Epithelial cell of esophagus (primary cell): ENCODE data around the gene SEC63.
A peak's percentile ranks its signal among the peaks of the same experiment; 100 is the strongest.

ENCODE experiments used
- DNase-seq: peaks from one replicate; pipeline ENCODE4 v3.0.0; 2010; ENCODE audit warnings: low read depth
- H3K4me3 ChIP-seq: 2 replicates; pipeline ENCODE4 v1.5.1; 2011; ENCODE audit warnings: mild to moderate bottlenecking, low read length, control low read depth
- TF ChIP-seq, protein P1 (sequence below): IDR thresholded peaks from 2 replicates; pipeline ENCODE4 v1.5.1; 2011; ENCODE audit warnings: low read depth, mild to moderate bottlenecking, low read length, control low read depth, inconsistent platforms; ENCODE audit not compliant: insufficient read depth; ENCODE audit errors: missing control alignments

Gene SEC63

DNA sequence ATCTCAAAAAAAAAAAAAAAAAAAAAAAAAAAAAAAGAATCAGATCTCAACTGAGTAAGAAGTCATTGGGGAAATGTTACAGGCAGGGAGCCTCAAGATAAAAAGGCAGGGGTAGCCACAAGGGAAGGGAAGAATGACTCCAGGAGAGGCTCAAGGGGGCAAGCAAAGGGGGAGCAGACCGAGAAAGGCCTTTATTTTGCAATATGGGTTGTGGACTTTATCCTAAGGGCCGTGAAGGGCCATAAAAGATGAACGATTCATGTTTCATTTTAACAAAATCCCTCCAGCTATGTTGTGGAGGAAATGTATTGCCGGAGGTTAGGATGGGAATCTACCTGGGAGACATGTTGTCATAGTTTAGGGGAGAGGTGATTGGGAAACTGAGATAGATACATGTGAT, 25.8 kb upstream of the SEC63 start:
- TF ChIP-seq, protein P1, sequence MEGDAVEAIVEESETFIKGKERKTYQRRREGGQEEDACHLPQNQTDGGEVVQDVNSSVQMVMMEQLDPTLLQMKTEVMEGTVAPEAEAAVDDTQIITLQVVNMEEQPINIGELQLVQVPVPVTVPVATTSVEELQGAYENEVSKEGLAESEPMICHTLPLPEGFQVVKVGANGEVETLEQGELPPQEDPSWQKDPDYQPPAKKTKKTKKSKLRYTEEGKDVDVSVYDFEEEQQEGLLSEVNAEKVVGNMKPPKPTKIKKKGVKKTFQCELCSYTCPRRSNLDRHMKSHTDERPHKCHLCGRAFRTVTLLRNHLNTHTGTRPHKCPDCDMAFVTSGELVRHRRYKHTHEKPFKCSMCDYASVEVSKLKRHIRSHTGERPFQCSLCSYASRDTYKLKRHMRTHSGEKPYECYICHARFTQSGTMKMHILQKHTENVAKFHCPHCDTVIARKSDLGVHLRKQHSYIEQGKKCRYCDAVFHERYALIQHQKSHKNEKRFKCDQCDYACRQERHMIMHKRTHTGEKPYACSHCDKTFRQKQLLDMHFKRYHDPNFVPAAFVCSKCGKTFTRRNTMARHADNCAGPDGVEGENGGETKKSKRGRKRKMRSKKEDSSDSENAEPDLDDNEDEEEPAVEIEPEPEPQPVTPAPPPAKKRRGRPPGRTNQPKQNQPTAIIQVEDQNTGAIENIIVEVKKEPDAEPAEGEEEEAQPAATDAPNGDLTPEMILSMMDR = no peak
- no peak overlapping the region for H3K4me3 ChIP-seq
- DNase-seq = no peak

DNA sequence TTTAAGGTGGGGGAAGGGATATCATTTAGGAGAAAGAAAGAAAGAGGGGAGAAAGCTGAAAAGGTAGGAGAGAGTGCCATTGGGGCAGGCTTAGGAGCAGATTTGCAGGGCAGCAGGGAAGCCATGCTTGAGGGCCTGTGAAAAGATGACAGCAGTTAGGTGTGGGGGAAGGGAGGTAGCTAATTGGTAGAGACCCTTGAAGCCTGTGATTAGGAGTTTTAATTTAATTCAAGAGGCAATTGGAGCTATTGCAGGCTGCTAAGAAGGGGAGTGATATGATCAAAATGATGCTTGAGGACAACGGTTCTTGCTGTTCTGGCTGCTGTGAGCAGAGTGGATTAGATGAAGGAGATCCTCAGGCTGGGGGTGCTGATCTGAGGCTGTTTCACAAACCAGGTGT, 24.5 kb upstream of the SEC63 start:
- no peak overlapping the region for H3K4me3 ChIP-seq
- TF ChIP-seq, protein P1 = no peak
- DNase-seq = no peak

DNA sequence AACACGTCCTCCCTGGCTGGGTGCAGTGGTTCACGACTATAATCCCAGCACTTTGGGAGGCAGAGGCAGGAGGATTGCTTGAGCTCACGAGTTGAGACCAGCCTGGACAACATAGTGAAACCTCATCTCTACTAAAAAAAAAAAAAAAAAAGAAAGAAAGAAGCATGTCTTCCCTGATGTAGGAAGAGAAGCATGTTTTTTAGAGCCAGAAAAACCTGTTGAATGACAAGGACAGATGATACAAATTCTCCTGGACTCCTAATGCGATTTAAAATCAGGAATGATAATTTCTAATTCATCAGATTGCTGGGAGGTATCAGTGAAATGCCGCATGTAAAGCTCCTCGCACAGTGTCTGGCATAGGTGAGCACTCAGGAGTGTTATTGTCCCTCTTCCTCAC, 23.7 kb upstream of the SEC63 start:
- DNase-seq = no peak
- no peak overlapping the region for H3K4me3 ChIP-seq
- TF ChIP-seq, protein P1 = no peak

DNA sequence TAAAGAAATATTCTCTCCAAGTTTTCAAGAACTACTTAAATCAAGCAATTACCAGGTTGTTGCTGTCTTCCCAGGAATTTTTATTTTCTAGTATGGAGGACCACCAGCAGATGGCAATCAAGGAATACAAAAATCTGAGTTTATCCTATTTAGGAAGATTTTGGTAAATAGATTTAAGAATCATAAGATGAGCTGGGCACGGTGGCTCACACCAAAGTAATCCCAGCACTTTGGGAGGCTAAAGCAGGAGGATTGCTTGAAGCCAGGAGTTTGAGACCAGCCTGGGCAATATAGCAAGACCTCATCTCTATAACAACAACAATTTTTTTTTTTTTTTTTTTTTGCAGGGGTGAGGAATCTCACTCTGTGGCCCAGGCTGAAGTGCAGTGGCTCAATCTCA, 19.3 kb upstream of the SEC63 start:
- DNase-seq = peak; percentile 50
- no peak overlapping the region for H3K4me3 ChIP-seq
- TF ChIP-seq, protein P1 = peak; percentile 36

DNA sequence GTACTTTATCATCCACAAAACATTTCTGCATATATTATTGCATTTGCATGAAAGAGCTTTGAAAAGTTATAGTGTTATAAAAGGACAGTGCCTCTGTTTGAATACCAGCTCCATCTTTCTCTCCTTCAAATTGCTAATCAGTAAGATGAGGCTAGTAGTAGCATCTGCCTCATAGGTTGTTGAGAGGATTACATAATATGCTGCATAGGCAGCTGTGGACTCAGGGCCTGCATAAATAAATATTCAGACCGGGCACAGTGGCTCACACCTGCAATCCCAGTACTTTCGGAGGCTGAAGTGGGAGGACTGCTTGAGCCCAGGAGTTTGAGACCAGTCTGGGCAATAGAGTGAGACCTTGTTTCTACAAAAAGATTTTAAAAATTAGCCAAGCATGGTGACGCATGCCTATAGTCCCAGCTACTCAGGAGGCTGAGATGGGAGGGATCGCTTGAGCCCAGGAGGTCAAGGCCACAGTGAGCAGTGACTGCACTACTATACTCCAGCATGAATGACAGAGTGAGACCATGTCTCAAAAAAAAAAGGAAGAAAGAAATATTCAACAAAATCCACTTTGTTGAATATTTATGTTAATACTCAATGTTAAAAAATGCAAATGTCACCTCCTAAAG, 18.3 kb upstream of the SEC63 start:
- no peak for DNase-seq
- TF ChIP-seq, protein P1 = no peak
- no peak overlapping the region for H3K4me3 ChIP-seq

DNA sequence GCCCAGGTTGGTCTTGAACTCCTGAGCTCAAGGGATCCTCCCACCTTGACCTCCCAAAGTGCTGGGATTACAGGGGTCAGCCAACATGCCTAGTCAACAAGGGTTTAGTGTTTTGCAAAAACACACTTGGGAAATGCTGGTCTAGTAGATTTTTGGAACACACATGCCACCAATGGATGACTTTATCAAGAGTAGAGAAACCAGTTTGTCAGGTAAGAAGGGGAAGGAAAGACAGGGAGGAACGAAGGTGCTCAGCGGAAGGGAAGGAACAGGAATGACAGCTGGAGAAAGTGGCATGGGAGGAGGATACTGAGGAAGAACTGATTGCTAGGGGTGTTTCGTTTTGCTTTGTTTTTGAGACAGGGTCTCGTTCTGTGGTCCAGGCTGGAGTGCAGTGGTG, 15.6 kb upstream of the SEC63 start:
- no peak overlapping the region for H3K4me3 ChIP-seq
- TF ChIP-seq, protein P1 = no peak
- peak; percentile 77 for DNase-seq

DNA sequence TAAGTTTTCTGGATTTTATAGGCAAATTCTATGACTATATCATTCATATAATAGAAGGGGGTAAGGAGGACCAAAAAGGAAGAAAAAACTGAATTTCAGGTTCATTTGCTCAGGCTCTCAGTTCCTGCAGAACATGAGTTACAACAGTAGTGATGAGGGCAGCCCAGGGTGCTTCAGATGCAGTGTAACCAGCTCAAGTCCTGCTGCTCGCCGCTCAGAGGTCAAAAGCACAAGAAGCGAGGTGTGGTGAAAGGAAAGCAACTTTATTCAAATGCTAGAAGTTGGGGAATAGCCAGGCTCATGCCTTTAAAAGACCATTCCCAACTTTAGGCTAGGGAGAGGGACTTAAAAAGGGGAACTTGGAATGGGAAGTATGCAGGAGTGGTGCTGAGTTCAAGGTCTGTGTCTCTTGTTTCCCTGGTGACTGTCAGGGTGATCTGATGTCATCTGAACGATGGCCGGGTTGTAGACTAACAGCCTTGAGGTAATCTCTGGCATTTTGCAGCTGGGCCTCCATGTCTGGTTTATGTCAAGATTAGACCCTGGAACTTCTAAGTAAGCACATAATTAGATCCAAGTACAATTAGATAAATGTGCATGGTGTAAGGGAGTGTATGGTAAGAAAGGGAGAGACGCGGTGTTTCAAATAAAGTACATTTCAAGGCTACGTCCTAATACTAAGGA, 14.5 kb upstream of the SEC63 start:
- no peak overlapping the region for H3K4me3 ChIP-seq
- DNase-seq = no peak
- TF ChIP-seq, protein P1 = no peak
